SK-N-MC (cell line): ENCODE results near the gene CTBP2.

ENCODE experiments used
- EZH2 ChIP-seq: fragments of 200-600 bp; sonication (generic); IDR thresholded peaks from one replicate; pipeline ENCODE4 v1.6.1; 2017; ENCODE audit warnings: antibody characterized with exemption
- FOXP2 ChIP-seq: optimal IDR thresholded peaks from 2 replicates; pipeline ENCODE3; 2011; ENCODE audit warnings: mild to moderate bottlenecking, moderate library complexity; ENCODE audit not compliant: insufficient read depth; ENCODE audit errors: extremely low read length, control extremely low read depth
- POLR2AphosphoS5 ChIP-seq: IDR thresholded peaks from 2 replicates; pipeline ENCODE4 v1.6.1; 2012; ENCODE audit warnings: mild to moderate bottlenecking, low read depth, low read length, borderline replicate concordance

GRCh38 chr10:125155101-125155500, 5.3 kb downstream of the CTBP2 start:
- TF ChIP-seq POLR2AphosphoS5 (no peak), EZH2 (no peak), FOXP2 (no peak)
